ENCODE data around the gene XNDC1N. TPM values are rescaled to one million over a fixed set of nuclear protein-coding genes. Genes with fewer than 3 reads are reported as not detected.

The XNDC1N gene
- total and polyA plus RNA-seq, 2 of the 13 experiments (the other 11 are each of a cell fraction or from before 2014, with no cell fraction given): 3.4 to 7.5 TPM

DNA sequence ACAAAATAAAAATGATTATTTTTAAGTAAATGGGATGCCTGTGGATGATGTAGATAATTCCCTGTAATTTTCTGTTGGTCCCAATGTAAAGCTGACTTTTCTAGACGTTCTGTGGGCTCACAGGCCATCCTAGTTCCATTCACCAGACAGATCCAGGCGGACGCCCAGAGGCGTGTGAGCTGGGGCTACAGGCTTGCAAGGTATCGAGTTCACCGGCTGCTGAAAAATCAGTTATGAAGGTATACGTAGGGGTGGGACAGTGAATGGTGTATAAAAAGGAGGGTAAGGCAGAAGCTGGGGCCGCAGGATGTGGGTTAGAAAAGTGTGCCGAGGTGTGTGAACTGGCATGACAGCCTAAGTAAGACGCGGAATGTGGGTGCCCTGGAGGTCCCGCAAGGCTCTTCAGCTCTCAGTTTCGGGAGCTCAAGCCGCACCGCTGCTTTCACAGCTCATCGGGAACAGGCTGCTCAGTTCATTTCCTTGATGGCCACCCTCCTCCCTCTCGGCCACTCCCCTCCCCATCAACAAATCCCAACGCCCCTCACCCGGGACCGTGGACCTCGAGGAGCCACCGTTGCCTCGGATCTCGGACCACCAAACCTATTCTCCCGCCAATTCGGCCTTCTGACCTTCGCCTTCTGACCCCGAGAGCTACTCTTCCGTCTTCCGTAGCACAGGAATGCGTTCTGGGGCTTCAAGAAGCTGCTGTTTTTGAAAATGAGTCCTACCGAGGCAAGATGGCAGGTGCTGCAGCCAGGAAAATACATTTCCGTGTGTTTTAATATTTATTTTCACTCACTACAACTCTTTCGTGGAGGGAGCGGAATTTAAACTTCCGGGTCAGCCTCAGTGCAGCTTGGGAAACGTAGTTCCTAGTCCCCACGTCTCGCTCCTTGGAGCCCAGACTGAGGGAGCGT, at the start of gene XNDC1N (continued):
- TF ChIP-seq ZBTB33 (CRISPR knock-in tag; IDR thresholded peaks at IDR 0.05) (no peak), ZNF513 (CRISPR knock-in tag; conservative IDR thresholded peaks at IDR 0.05) (no peak), HOXA5 (CRISPR knock-in tag; IDR thresholded peaks at IDR 0.05) (no peak; the same call in 1 of the 2 replicates), POLR2AphosphoS5 (IDR thresholded peaks at IDR 0.05; ENCODE audit: low read depth, low read length) (peak; percentile 23; the same call in 1 of the 2 replicates), IKZF1 (IDR thresholded peaks at IDR 0.05) (no peak), BCLAF1 (IDR thresholded peaks at IDR 0.05) (no peak), SRF (IDR thresholded peaks at IDR 0.05; ENCODE audit: low read depth, low read length) (no peak), RARA (CRISPR knock-in tag; IDR thresholded peaks at IDR 0.05) (no peak), ZNF101 (CRISPR knock-in tag; IDR thresholded peaks at IDR 0.05; ENCODE audit: borderline replicate concordance, low read depth) (0 out of 2 replicates have a peak, but pooled peaks have one; percentile 40), HOXA9 (CRISPR knock-in tag; IDR thresholded peaks at IDR 0.05; ENCODE audit: borderline replicate concordance) (no peak), ELF3 (CRISPR knock-in tag; IDR thresholded peaks at IDR 0.05) (peak; percentile 31; the same call in 1 of the 2 replicates)
- TF ChIP-seq, protein P1, sequence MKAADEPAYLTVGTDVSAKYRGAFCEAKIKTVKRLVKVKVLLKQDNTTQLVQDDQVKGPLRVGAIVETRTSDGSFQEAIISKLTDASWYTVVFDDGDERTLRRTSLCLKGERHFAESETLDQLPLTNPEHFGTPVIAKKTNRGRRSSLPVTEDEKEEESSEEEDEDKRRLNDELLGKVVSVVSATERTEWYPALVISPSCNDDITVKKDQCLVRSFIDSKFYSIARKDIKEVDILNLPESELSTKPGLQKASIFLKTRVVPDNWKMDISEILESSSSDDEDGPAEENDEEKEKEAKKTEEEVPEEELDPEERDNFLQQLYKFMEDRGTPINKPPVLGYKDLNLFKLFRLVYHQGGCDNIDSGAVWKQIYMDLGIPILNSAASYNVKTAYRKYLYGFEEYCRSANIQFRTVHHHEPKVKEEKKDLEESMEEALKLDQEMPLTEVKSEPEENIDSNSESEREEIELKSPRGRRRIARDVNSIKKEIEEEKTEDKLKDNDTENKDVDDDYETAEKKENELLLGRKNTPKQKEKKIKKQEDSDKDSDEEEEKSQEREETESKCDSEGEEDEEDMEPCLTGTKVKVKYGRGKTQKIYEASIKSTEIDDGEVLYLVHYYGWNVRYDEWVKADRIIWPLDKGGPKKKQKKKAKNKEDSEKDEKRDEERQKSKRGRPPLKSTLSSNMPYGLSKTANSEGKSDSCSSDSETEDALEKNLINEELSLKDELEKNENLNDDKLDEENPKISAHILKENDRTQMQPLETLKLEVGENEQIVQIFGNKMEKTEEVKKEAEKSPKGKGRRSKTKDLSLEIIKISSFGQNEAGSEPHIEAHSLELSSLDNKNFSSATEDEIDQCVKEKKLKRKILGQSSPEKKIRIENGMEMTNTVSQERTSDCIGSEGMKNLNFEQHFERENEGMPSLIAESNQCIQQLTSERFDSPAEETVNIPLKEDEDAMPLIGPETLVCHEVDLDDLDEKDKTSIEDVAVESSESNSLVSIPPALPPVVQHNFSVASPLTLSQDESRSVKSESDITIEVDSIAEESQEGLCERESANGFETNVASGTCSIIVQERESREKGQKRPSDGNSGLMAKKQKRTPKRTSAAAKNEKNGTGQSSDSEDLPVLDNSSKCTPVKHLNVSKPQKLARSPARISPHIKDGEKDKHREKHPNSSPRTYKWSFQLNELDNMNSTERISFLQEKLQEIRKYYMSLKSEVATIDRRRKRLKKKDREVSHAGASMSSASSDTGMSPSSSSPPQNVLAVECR (CRISPR knock-in tag; IDR thresholded peaks at IDR 0.05; ENCODE audit: borderline replicate concordance): 0 out of 2 replicates have a peak, but pooled peaks have one; percentile 83
- TF ChIP-seq, protein P2, sequence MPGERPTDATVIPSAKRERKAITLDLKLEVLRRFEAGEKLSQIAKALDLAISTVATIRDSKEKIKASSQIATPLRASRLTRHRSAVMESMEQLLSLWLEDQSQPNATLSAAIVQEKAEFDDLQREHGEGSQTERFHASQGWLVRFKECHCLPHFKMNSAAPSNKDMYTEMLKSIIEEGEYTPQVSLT (CRISPR knock-in tag; IDR thresholded peaks at IDR 0.05; ENCODE audit: borderline replicate concordance, low read depth): no peak
- TF ChIP-seq, protein P3, sequence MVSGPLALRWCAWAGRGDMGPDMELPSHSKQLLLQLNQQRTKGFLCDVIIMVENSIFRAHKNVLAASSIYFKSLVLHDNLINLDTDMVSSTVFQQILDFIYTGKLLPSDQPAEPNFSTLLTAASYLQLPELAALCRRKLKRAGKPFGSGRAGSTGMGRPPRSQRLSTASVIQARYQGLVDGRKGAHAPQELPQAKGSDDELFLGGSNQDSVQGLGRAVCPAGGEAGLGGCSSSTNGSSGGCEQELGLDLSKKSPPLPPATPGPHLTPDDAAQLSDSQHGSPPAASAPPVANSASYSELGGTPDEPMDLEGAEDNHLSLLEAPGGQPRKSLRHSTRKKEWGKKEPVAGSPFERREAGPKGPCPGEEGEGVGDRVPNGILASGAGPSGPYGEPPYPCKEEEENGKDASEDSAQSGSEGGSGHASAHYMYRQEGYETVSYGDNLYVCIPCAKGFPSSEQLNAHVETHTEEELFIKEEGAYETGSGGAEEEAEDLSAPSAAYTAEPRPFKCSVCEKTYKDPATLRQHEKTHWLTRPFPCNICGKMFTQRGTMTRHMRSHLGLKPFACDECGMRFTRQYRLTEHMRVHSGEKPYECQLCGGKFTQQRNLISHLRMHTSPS (CRISPR knock-in tag; IDR thresholded peaks at IDR 0.05; ENCODE audit: low read depth): no peak
